ENCODE results near the gene CDCA7. TPM values are rescaled to one million over a fixed set of nuclear protein-coding genes. Genes with fewer than 3 reads are reported as not detected.
"Not testable (repeated sequence)": the region's sequence is repeated elsewhere in the genome, so short reads cannot be mapped to it uniquely, and the experiment has no call there.

Gene CDCA7
- total and polyA plus RNA-seq, 2 donors from 2014 or later: 0.34 to 2.0 TPM

GRCh38 chr2:173327421-173327820 is 27.3 kb upstream of the CDCA7 start:
- Histone ChIP-seq H3K9me3 (ENCODE audit: control insufficient read depth in 2 of 3, insufficient read depth in 1 of 3, low read length in 3 of 3) (peaks cover 0 to 9% (median 0%) of the 10 kb centered on the region in 3 donors), H3K4me3 (ENCODE audit: low read length in 3 of 3) (no peak overlapping the region), H3K4me1 (ENCODE audit: control insufficient read depth in 2 of 3, insufficient read depth in 2 of 3, low read depth in 1 of 3, low read length in 3 of 3) (no peaks in the 10 kb centered on the region), H3K27me3 (ENCODE audit: control insufficient read depth, insufficient read depth, low read length) (no peaks in the 10 kb centered on the region), H3K9ac (ENCODE audit: low read length in 3 of 3) (no peak overlapping the region), H3K36me3 (ENCODE audit: control insufficient read depth in 2 of 3, insufficient read depth in 3 of 3, low read length in 3 of 3) (no peaks in the 10 kb centered on the region), H3K27ac (ENCODE audit: low read depth in 2 of 2, low read length in 2 of 2) (no peak overlapping the region)
- no peak for TF ChIP-seq CTCF (IDR thresholded peaks at IDR 0.05; ENCODE audit: borderline replicate concordance, extremely low read depth, insufficient read depth)
- DNase-seq (no peak), FAIRE-seq (no peak)
- intact Hi-C loops (cut with DNase I): no loop called here

- not testable (repeated sequence) for H3K36me3 ChIP-seq (ENCODE audit: control insufficient read depth in 2 of 3, insufficient read depth in 3 of 3, low read length in 3 of 3); FAIRE-seq
Observed at GRCh38 chr2:173333003-173333402, 21.7 kb upstream of the CDCA7 start.

GRCh38 chr2:173339807-173340206 is 14.9 kb upstream of the CDCA7 start:
- no peak overlapping the region for H3K9ac ChIP-seq (ENCODE audit: low read length in 3 of 3)
- no peaks in the 10 kb centered on the region for H3K27me3 ChIP-seq (ENCODE audit: control insufficient read depth, insufficient read depth, low read length)
- no peaks in the 10 kb centered on the region for H3K36me3 ChIP-seq (ENCODE audit: control insufficient read depth in 2 of 3, insufficient read depth in 3 of 3, low read length in 3 of 3)
- H3K4me1 ChIP-seq (ENCODE audit: control insufficient read depth in 2 of 3, insufficient read depth in 2 of 3, low read depth in 1 of 3, low read length in 3 of 3): no peaks in the 10 kb centered on the region
- no peak for TF ChIP-seq CTCF (IDR thresholded peaks at IDR 0.05; ENCODE audit: borderline replicate concordance, extremely low read depth, insufficient read depth)
- FAIRE-seq (no peak), DNase-seq (no peak)
- intact Hi-C loops (cut with DNase I): no loop called here
- no peaks in the 10 kb centered on the region for H3K9me3 ChIP-seq (ENCODE audit: control insufficient read depth in 2 of 3, insufficient read depth in 1 of 3, low read length in 3 of 3)
- no peak overlapping the region for H3K4me3 ChIP-seq (ENCODE audit: low read length in 3 of 3)
- H3K27ac ChIP-seq (ENCODE audit: low read depth in 2 of 2, low read length in 2 of 2): no peak overlapping the region

More at GRCh38 chr2:173333003-173333402, 21.7 kb upstream of the CDCA7 start:
- H3K9me3 ChIP-seq (ENCODE audit: control insufficient read depth in 2 of 3, insufficient read depth in 1 of 3, low read length in 3 of 3); H3K4me1 ChIP-seq (ENCODE audit: control insufficient read depth in 2 of 3, insufficient read depth in 2 of 3, low read depth in 1 of 3, low read length in 3 of 3); H3K9ac ChIP-seq (ENCODE audit: low read length in 3 of 3); H3K27me3 ChIP-seq (ENCODE audit: control insufficient read depth, insufficient read depth, low read length); H3K27ac ChIP-seq (ENCODE audit: low read depth in 2 of 2, low read length in 2 of 2); H3K4me3 ChIP-seq (ENCODE audit: low read length in 3 of 3); DNase-seq; intact Hi-C loops (cut with DNase I): not testable (repeated sequence)

GRCh38 chr2:173343921-173344320 is 10.8 kb upstream of the CDCA7 start:
- Histone ChIP-seq H3K36me3 (ENCODE audit: control insufficient read depth in 2 of 3, insufficient read depth in 3 of 3, low read length in 3 of 3) (no peaks in the 10 kb centered on the region), H3K4me3 (ENCODE audit: low read length in 3 of 3) (no peak overlapping the region), H3K9me3 (ENCODE audit: control insufficient read depth in 2 of 3, insufficient read depth in 1 of 3, low read length in 3 of 3) (peaks cover 0 to 9% (median 3%) of the 10 kb centered on the region in 3 donors), H3K27me3 (ENCODE audit: control insufficient read depth, insufficient read depth, low read length) (no peaks in the 10 kb centered on the region), H3K27ac (ENCODE audit: low read depth in 2 of 2, low read length in 2 of 2) (no peak overlapping the region), H3K9ac (ENCODE audit: low read length in 3 of 3) (no peak overlapping the region), H3K4me1 (ENCODE audit: control insufficient read depth in 2 of 3, insufficient read depth in 2 of 3, low read depth in 1 of 3, low read length in 3 of 3) (no peaks in the 10 kb centered on the region)
- no peak for TF ChIP-seq CTCF (IDR thresholded peaks at IDR 0.05; ENCODE audit: borderline replicate concordance, extremely low read depth, insufficient read depth)
- intact Hi-C loops (cut with DNase I): no loop called here
- no peak for DNase-seq
- FAIRE-seq: no peak
